HCT116 (cell line): ENCODE data around the gene DYNLT4. TPM values are rescaled to one million over a fixed set of nuclear protein-coding genes. Genes with fewer than 3 reads are reported as not detected.

Experiments
- ATAC-seq: fragments of 200-7000 bp; cut with Tn5 transposase; 2 replicates; pipeline ENCODE4 v1.9.1; 2020; ENCODE audit warnings: mild to moderate bottlenecking, moderate library complexity
- BruUV-seq: library from RNA; stranded (reverse); fragments of 400-500 nt; replicated peaks from 2 replicates; lab custom pipeline; 2021; lab: Mats Ljungman, UMichigan
- CTCF ChIA-PET: fragments of 300-600 bp; sonication (Branson Sonifier 250); formaldehyde crosslinking; loops from one replicate; lab custom pipeline; 2021; ENCODE audit warnings: antibody characterized with exemption; lab: Charles Lee
- POLR2A ChIA-PET: fragments of 300-600, 350-600 bp; sonication (Branson Sonifier 250); formaldehyde crosslinking; loops from one replicate; lab custom pipeline; 2021; ENCODE audit warnings: antibody characterized with exemption; lab: Charles Lee
- RAD21 ChIA-PET, 2 experiments: fragments of 300-600 bp; sonication (Branson Sonifier 250); formaldehyde crosslinking; loops; one replicate each; lab custom pipeline; 2023; ENCODE audit warnings: low total read pairs in 2 of 2; ENCODE audit not compliant: uncharacterized antibody in 2 of 2, unreplicated experiment in 2 of 2, low non-redundant PET in 1 of 2; lab: Charles Lee
- DNase-seq: peaks from one replicate; pipeline ENCODE4 v3.0.0-alpha.2; 2010; ENCODE audit warnings: low read depth, low spot score
- H2AFZ ChIP-seq: fragments of 200-600 bp; shearing (Covaris generic), sonication (generic); 2 replicates; pipeline ENCODE4 v1.6.1; 2017; ENCODE audit warnings: low read depth, mixed run types, mixed read lengths, antibody characterized with exemption, low read length; ENCODE audit not compliant: poor library complexity, severe bottlenecking
- H3K27ac ChIP-seq: 2 replicates; pipeline ENCODE4 v1.5.1; 2012; ENCODE audit warnings: low read depth, low read length
- H3K27me3 ChIP-seq: fragments of 200-600 bp; sonication (generic); 2 replicates; pipeline ENCODE4 v1.6.1; 2016; ENCODE audit warnings: mixed run types, low read length, mixed read lengths; ENCODE audit not compliant: insufficient read depth
- H3K36me3 ChIP-seq, 2 experiments: fragments of 200-500 bp in 1 of 2; fragments of 200-600 bp in 1 of 2; sonication (Bioruptor generic) in 1 of 2; sonication (generic) in 1 of 2; 2 replicates each; pipeline versions ENCODE4 v1.5.1 to v1.6.1; 2014 to 2016; ENCODE audit warnings: low read length in 2 of 2, inconsistent platforms in 1 of 2, mixed read lengths in 1 of 2, mixed run types in 1 of 2; ENCODE audit not compliant: insufficient read depth in 2 of 2, control insufficient read depth in 1 of 2
- H3K4me1 ChIP-seq, 2 experiments: fragments of 200-600 bp in 1 of 2; sonication (generic) in 1 of 2; 2 replicates each; pipeline versions ENCODE4 v1.5.1 to v1.6.1; 2012 to 2017; ENCODE audit warnings: low read length in 2 of 2, inconsistent platforms in 1 of 2, mild to moderate bottlenecking in 1 of 2, mixed read lengths in 1 of 2, mixed run types in 1 of 2, moderate library complexity in 1 of 2; ENCODE audit not compliant: insufficient read depth in 2 of 2, control insufficient read depth in 1 of 2
- H3K4me2 ChIP-seq: fragments of 200-600 bp; sonication (generic); 2 replicates; pipeline ENCODE4 v1.6.1; 2017; ENCODE audit warnings: mixed run types, low read length, mixed read lengths
- H3K4me3 ChIP-seq, 2 experiments: fragments of 200-600 bp in 1 of 2; sonication (generic) in 1 of 2; replicated peaks in 1 of 2; 2 replicates each; pipeline ENCODE4 v1.5.1; 2011 to 2016; ENCODE audit warnings: low read length in 2 of 2, control low read depth in 1 of 2, low read depth in 1 of 2, mild to moderate bottlenecking in 1 of 2, mixed read lengths in 1 of 2, mixed run types in 1 of 2
- H3K79me2 ChIP-seq: fragments of 200-600 bp; sonication (generic); 2 replicates; pipeline ENCODE4 v1.6.1; 2017; ENCODE audit warnings: mild to moderate bottlenecking, mixed run types, low read length, moderate library complexity, mixed read lengths; ENCODE audit not compliant: insufficient read depth
- H3K9ac ChIP-seq: fragments of 200-600 bp; sonication (generic); 2 replicates; pipeline ENCODE4 v1.6.1; 2016; ENCODE audit warnings: low read length, mixed read lengths
- H3K9me2 ChIP-seq: fragments of 200-600 bp; sonication (generic), shearing (Covaris generic); 2 replicates; pipeline ENCODE4 v1.6.1; 2017; ENCODE audit warnings: mixed run types, mild to moderate bottlenecking, moderate library complexity; ENCODE audit not compliant: insufficient read depth
- H3K9me3 ChIP-seq, 2 experiments: fragments of 200-500 bp in 1 of 2; fragments of 200-600 bp in 1 of 2; sonication (Bioruptor generic) in 1 of 2; sonication (generic) in 1 of 2; 2 replicates each; pipeline ENCODE4 v1.6.1; 2014 to 2017; ENCODE audit warnings: low read length in 2 of 2, mixed read lengths in 2 of 2, inconsistent platforms in 1 of 2, low read depth in 1 of 2, mild to moderate bottlenecking in 1 of 2, mixed run types in 1 of 2, moderate library complexity in 1 of 2; ENCODE audit not compliant: control insufficient read depth in 1 of 2, insufficient read depth in 1 of 2
- H4K20me1 ChIP-seq: fragments of 200-600 bp; sonication (generic), shearing (Covaris generic); 2 replicates; pipeline ENCODE4 v1.6.1; 2017; ENCODE audit warnings: mixed run types, mild to moderate bottlenecking, moderate library complexity; ENCODE audit not compliant: insufficient read depth
- CBX3 ChIP-seq: IDR thresholded peaks from 2 replicates; pipeline ENCODE4 v1.6.1; 2012; ENCODE audit warnings: low read depth
- CEBPB ChIP-seq: IDR thresholded peaks from 2 replicates; pipeline ENCODE4 v1.6.1; 2012; ENCODE audit warnings: low read depth
- EZH2 ChIP-seq: fragments of 200-600 bp; sonication (generic); IDR thresholded peaks from 2 replicates; pipeline ENCODE4 v1.6.1; 2017; ENCODE audit warnings: antibody characterized with exemption, mixed run types
- EZH2phosphoT487 ChIP-seq: fragments of 200-600 bp; IDR thresholded peaks from 2 replicates; pipeline ENCODE4 v1.6.1; 2018; ENCODE audit warnings: antibody characterized with exemption, borderline replicate concordance
- FOSL1 ChIP-seq: IDR thresholded peaks from 2 replicates; pipeline ENCODE4 v1.6.1; 2012; ENCODE audit warnings: low read depth
- JUND ChIP-seq: IDR thresholded peaks from 2 replicates; pipeline ENCODE4 v1.6.1; 2012
- POLR2AphosphoS5 ChIP-seq: IDR thresholded peaks from 2 replicates; pipeline ENCODE4 v1.6.1; 2011; ENCODE audit warnings: mild to moderate bottlenecking, low read depth, low read length, moderate library complexity
- SIN3A ChIP-seq: IDR thresholded peaks from 2 replicates; pipeline ENCODE4 v1.6.1; 2012; ENCODE audit warnings: low read depth
- SP1 ChIP-seq: IDR thresholded peaks from 2 replicates; pipeline ENCODE4 v1.6.1; 2012; ENCODE audit warnings: low read depth
- TCF7L2 ChIP-seq: IDR thresholded peaks from 2 replicates; pipeline ENCODE4 v1.7.0; 2011; ENCODE audit warnings: borderline replicate concordance, inconsistent platforms; ENCODE audit not compliant: insufficient read depth, insufficient read length; ENCODE audit errors: extremely low read depth
- YY1 ChIP-seq: IDR thresholded peaks from 2 replicates; pipeline ENCODE4 v1.6.1; 2011; ENCODE audit warnings: low read length, low read depth, moderate library complexity, mild to moderate bottlenecking; ENCODE audit not compliant: insufficient replicate concordance; ENCODE audit errors: extremely low read depth
- ZFX ChIP-seq: fragments of 450-650 bp; IDR thresholded peaks from 2 replicates; pipeline ENCODE4 v1.6.1; 2017
- intact Hi-C: fragments of 100-400 bp; cut with micrococcal nuclease; formaldehyde crosslinking; loops from 2 replicates; pipeline ENCODE4 v1.10.0; 2022
- total RNA-seq: library from RNA; stranded (reverse); gene quantifications from one replicate; pipeline ENCODE4 v1.2.1, GENCODE V29; 2021; ENCODE audit not compliant: unreplicated experiment
- TF ChIP-seq, protein P1 (sequence below), 3 experiments: fragments of 200-600 bp in 1 of 3; sonication (generic) in 1 of 3; IDR thresholded peaks in 2 of 3; conservative IDR thresholded peaks in 1 of 3; 2 replicates each; pipeline ENCODE4 v1.5.1; 2012 to 2017; ENCODE audit warnings: low read depth in 2 of 3, low read length in 2 of 3, antibody characterized with exemption in 1 of 3, borderline replicate concordance in 1 of 3, control low read depth in 1 of 3, mild to moderate bottlenecking in 1 of 3, mixed read lengths in 1 of 3, mixed run types in 1 of 3, moderate library complexity in 1 of 3; ENCODE audit not compliant: insufficient read depth in 1 of 3
- TF ChIP-seq, protein P2 (sequence below): IDR thresholded peaks from 2 replicates; pipeline ENCODE4 v1.6.1; 2012
- TF ChIP-seq, protein P3 (sequence below): IDR thresholded peaks from 2 replicates; pipeline ENCODE4 v1.6.1; 2012; ENCODE audit warnings: low read depth

DYNLT4 gene
- total RNA-seq, 1 experiment from 2014 or later = 0.96 TPM

GRCh38 chr1:44812822-44813543 is 5.8 kb upstream of the DYNLT4 start:
- Histone ChIP-seq H3K4me1 (peaks cover 39 to 56% of the 10 kb centered on the region in 2 experiments), H3K36me3 (no peaks in the 10 kb centered on the region), H3K9me3 (no peaks in the 10 kb centered on the region), H3K9me2 (no peaks in the 10 kb centered on the region), H3K4me3 (no peak overlapping the region), H4K20me1 (no peaks in the 10 kb centered on the region), H3K27me3 (no peaks in the 10 kb centered on the region), H3K27ac (no peak overlapping the region), H3K79me2 (no peaks in the 10 kb centered on the region), H3K9ac (no peak overlapping the region), H3K4me2 (no peak overlapping the region), H2AFZ (no peak overlapping the region)
- ChIA-PET RAD21 (no interaction called here), CTCF (interaction anchor here (2.9 kb wide), 1 partner anchor 13 kb away, joined by 8 read pairs; the partner anchor contains the start of gene PLK3), POLR2A (interaction anchor here (1.8 to 2.7 kb wide), 2 partner anchors 13 to 92 kb away, joined by 4 to 14 read pairs; partner anchors contain the start of gene PLK3)
- no peak for ATAC-seq
- intact Hi-C loops = no loop called here
- no TSS peak for BruUV-seq
- DNase-seq = no peak
- TF ChIP-seq SIN3A = no peak
- TF ChIP-seq CBX3 = no peak
- TF ChIP-seq, protein P1, sequence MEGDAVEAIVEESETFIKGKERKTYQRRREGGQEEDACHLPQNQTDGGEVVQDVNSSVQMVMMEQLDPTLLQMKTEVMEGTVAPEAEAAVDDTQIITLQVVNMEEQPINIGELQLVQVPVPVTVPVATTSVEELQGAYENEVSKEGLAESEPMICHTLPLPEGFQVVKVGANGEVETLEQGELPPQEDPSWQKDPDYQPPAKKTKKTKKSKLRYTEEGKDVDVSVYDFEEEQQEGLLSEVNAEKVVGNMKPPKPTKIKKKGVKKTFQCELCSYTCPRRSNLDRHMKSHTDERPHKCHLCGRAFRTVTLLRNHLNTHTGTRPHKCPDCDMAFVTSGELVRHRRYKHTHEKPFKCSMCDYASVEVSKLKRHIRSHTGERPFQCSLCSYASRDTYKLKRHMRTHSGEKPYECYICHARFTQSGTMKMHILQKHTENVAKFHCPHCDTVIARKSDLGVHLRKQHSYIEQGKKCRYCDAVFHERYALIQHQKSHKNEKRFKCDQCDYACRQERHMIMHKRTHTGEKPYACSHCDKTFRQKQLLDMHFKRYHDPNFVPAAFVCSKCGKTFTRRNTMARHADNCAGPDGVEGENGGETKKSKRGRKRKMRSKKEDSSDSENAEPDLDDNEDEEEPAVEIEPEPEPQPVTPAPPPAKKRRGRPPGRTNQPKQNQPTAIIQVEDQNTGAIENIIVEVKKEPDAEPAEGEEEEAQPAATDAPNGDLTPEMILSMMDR (IDR thresholded peaks at IDR 0.05 in 2 of 3, conservative IDR thresholded peaks at IDR 0.05 in 1 of 3; ENCODE audit: borderline replicate concordance in 1 of 3, insufficient read depth in 1 of 3, low read depth in 2 of 3, low read length in 2 of 3) = no peak
- no peak for TF ChIP-seq TCF7L2
- no peak for TF ChIP-seq EZH2phosphoT487
- no peak for TF ChIP-seq JUND
- TF ChIP-seq POLR2AphosphoS5 = no peak
- TF ChIP-seq CEBPB = no peak
- TF ChIP-seq, protein P2, sequence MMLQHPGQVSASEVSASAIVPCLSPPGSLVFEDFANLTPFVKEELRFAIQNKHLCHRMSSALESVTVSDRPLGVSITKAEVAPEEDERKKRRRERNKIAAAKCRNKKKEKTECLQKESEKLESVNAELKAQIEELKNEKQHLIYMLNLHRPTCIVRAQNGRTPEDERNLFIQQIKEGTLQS = no peak
- TF ChIP-seq SP1 = no peak
- TF ChIP-seq ZFX = no peak
- TF ChIP-seq EZH2 = no peak
- TF ChIP-seq YY1 = no peak
- TF ChIP-seq, protein P3, sequence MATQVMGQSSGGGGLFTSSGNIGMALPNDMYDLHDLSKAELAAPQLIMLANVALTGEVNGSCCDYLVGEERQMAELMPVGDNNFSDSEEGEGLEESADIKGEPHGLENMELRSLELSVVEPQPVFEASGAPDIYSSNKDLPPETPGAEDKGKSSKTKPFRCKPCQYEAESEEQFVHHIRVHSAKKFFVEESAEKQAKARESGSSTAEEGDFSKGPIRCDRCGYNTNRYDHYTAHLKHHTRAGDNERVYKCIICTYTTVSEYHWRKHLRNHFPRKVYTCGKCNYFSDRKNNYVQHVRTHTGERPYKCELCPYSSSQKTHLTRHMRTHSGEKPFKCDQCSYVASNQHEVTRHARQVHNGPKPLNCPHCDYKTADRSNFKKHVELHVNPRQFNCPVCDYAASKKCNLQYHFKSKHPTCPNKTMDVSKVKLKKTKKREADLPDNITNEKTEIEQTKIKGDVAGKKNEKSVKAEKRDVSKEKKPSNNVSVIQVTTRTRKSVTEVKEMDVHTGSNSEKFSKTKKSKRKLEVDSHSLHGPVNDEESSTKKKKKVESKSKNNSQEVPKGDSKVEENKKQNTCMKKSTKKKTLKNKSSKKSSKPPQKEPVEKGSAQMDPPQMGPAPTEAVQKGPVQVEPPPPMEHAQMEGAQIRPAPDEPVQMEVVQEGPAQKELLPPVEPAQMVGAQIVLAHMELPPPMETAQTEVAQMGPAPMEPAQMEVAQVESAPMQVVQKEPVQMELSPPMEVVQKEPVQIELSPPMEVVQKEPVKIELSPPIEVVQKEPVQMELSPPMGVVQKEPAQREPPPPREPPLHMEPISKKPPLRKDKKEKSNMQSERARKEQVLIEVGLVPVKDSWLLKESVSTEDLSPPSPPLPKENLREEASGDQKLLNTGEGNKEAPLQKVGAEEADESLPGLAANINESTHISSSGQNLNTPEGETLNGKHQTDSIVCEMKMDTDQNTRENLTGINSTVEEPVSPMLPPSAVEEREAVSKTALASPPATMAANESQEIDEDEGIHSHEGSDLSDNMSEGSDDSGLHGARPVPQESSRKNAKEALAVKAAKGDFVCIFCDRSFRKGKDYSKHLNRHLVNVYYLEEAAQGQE = no peak
- no peak for TF ChIP-seq FOSL1
